NCI-H345 (cell line): ENCODE data around the gene THNSL1.
"Not testable (repeated sequence)": the region's sequence is repeated elsewhere in the genome, so short reads cannot be mapped to it uniquely, and the experiment has no call there.

Experiments
- DNase-seq: peaks from one replicate; lab custom pipeline; 2025; lab: John Stamatoyannopoulos, UW

Gene THNSL1

DNA sequence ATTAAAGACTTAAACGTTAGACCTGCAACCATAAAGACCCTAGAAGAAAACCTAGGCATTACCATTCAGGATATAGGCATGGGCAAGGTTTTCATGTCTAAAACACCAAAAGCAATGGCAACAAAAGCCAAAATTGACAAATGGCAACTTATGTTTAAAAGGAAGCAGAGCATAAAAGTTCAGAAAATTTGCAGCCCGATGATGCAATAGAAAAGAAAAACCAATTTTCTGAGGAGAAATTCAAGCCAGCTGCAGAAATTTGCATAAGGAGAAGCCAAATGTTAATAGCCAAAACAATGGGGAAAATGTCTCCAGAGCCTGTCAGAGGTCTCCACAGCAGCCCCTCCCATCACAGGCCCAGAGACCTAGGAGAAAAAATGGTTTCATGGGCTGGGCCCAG lies 4.8 kb upstream of the THNSL1 start:
- not testable (repeated sequence) for DNase-seq

- no peak for DNase-seq
These were observed 1.8 kb upstream of the THNSL1 start for GRCh38 chr10:25014579-25014978.

GRCh38 chr10:25015828-25016375 lies 510 bp upstream of the THNSL1 start, which contains the start of gene ENKUR:
Gene ENKUR (minus strand): TSS chr10:25016158. CDS start chr10:25015936, 222 bp downstream.
- peak; percentile 82 for DNase-seq

GRCh38 chr10:25017154-25017590 lies 760 bp downstream of the THNSL1 start:
- DNase-seq: peak; percentile 62

GRCh38 chr10:25017661-25018060 lies 1.2 kb downstream of the THNSL1 start:
- no peak for DNase-seq

DNA sequence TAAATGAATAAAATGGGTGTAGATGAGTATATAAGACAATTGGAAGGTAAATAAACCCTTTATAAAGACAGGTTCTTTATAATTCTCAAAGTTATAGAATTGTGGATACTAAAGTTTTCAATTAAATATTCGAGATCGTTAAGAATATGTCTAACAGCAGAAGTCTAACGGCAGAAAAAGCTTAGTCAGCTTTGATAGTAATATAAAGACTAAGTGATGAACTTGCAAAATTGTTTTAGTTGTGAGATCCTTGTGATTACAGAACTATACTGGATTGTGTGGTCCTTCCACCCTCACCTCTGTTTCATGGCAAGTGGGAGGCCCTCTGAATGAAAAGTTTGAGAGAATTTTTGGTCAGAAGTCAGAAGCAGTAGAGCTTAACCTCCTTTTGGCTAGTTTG lies 2.3 kb downstream of the THNSL1 start:
- no peak for DNase-seq

- no peak for DNase-seq
These were observed 6.9 kb downstream of the THNSL1 start for GRCh38 chr10:25023278-25023677.

DNA sequence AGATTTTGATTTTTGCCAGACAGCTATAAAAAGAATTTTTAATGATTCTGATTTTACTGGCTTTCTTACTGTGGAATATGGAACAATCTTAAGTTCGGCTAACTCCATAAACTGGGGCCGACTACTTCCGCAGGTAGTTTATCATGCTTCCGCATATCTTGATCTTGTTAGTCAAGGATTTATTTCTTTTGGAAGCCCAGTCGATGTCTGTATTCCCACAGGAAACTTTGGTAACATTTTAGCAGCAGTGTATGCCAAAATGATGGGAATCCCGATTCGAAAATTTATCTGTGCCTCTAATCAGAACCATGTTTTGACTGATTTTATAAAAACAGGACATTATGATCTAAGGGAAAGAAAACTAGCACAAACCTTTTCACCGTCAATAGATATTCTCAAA lies 8.1 kb downstream of the THNSL1 start:
- no peak for DNase-seq

DNA sequence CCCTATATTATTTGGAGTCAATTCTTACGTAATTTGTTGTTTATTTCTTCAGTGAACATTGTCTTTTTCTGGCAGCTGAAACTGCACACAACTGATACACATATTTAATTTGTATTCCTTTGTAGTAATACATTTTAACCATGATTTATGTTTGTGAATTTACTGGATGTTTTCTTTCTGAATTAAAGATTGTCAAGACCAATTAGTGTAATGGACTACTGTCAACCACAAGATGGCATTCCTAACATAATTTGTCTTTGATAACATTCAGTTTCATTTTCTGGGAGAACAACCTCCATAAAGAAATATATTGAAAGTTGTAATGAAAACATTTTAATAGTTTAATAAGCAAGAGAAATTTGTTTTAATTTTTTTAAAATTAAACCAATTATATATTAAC lies 10.1 kb downstream of the THNSL1 start:
- no peak for DNase-seq

GRCh38 chr10:25028711-25029110 lies 12.3 kb downstream of the THNSL1 start:
- no peak for DNase-seq

GRCh38 chr10:25029519-25029918 lies 13.1 kb downstream of the THNSL1 start:
- DNase-seq: no peak

- DNase-seq: no peak
These were observed 20.0 kb downstream of the THNSL1 start for GRCh38 chr10:25036381-25036780.

GRCh38 chr10:25038325-25038724 lies 21.9 kb downstream of the THNSL1 start:
- no peak for DNase-seq

DNA sequence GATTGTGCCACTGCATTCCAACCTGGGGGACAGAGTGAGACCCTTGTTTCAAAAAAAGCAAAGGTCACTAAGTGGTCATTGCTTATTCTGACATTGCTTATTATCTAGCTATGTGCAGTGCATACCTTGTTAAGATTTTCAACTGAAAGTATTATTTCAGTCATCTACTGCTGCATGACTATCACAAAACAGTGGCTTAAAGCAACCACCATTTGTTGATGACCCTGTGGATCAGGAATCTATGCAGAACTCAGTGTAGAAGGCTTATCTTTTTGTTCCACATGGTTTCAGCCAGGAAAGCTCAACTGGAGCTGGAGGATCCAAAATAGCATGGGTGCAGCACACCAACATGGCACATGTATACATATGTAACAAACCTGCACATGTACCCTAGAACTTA lies 23.1 kb downstream of the THNSL1 start:
- DNase-seq: no peak

- no peak for DNase-seq
These were observed 30.2 kb downstream of the THNSL1 start for GRCh38 chr10:25046641-25047040.

DNA sequence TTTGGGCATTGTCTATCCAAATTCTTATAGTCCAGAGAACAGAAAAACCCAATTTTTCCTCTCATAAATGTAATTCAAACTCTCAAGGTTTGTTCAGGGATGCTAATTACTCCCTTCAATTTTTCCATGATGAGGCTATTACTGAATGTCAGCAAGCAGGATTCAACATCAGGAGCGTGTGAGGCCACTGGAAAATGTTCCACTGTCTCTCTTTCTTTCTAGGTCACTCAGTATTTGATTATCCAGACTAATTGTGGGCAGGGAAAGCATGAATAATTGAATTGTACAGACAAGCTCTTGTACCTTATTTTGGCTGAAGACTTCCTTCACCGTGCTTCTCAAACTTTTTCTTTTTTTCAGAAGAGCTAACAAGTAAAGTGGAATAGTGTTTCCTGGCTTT lies 30.7 kb downstream of the THNSL1 start:
- DNase-seq: no peak

- no peak for DNase-seq
These were observed 31.3 kb downstream of the THNSL1 start for GRCh38 chr10:25047591-25048301.

GRCh38 chr10:25048450-25048849 lies 32.0 kb downstream of the THNSL1 start:
- no peak for DNase-seq

GRCh38 chr10:25049966-25050365 lies 33.6 kb downstream of the THNSL1 start:
- DNase-seq: no peak

GRCh38 chr10:25050402-25050801 lies 34.0 kb downstream of the THNSL1 start:
- no peak for DNase-seq

- no peak for DNase-seq
These were observed 35.6 kb downstream of the THNSL1 start for GRCh38 chr10:25052012-25052411.

GRCh38 chr10:25056726-25057125 lies 40.3 kb downstream of the THNSL1 start:
- no peak for DNase-seq

- no peak for DNase-seq
These were observed 41.5 kb downstream of the THNSL1 start for GRCh38 chr10:25057886-25058285.

DNA sequence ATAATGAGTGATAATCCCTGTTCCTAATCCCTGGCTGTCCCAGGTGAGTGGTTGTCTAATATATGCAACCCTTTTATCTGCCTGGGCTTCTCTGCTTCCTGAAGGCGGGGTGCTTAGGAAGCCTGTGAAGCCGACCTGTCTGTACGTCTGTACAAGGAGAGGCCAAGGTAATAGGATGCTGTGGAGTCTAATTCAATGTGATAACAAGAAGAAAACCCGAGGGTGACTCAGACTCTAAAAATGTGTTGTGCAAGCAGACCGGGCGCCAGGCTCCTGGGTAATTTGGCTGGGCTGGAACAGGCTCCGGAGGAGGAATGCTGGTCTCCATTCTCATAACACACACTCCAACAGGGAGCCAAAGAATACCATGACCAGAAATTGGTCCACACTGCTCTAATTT lies 43.6 kb downstream of the THNSL1 start:
- DNase-seq: no peak
